Muscle of back (tissue), 11 donors: Measurements from ENCODE around the gene WDR88. TPM values are rescaled to one million over a fixed set of nuclear protein-coding genes. Genes with fewer than 3 reads are reported as not detected.
"Not testable (repeated sequence)": the region's sequence is repeated elsewhere in the genome, so short reads cannot be mapped to it uniquely, and the experiment has no call there.

ENCODE experiments used
- DNase-seq, 3 donors: peaks; one replicate each; pipeline versions ENCODE4 v3.0.0 to v3.0.0-alpha.2; 2013
- polyA plus RNA-seq, 10 donors: library from polyadenylated mRNA; unstranded; fragments of 120-200 nt; gene quantifications; one replicate each; pipeline ENCODE4 v1.2.1, GENCODE V29; 2013; ENCODE audit not compliant: insufficient read length in 10 of 10

Gene WDR88
- polyA plus RNA-seq, 10 donors = 0.29 to 0.71 (median 0.54) TPM

DNA sequence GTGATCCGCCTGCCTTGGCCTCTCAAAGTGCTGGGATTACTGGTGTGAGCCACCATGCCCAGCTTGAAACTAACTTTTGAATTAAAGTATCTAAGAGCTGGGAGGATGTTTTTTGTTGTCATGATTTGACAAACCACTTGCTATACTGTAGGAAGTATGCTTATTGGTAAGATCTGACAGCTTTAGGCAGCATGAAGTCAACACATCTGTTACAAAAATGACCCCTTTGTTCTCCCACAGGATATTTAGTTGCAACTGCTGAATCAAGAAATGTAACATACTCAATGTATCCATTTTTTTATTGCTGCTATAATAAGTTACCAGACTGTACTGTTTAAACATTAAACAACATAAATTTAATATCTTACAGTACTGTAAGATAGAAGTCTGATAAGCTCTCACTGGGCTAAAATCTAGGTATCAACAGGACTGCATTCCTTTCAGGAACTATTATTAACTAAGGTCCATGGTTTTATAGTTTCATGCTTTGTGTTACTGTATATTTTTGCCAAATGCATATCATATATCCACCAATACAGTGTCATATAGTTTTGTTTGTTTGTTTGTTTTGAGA is 39.4 kb downstream of the WDR88 start:
- DNase-seq = no peak

DNA sequence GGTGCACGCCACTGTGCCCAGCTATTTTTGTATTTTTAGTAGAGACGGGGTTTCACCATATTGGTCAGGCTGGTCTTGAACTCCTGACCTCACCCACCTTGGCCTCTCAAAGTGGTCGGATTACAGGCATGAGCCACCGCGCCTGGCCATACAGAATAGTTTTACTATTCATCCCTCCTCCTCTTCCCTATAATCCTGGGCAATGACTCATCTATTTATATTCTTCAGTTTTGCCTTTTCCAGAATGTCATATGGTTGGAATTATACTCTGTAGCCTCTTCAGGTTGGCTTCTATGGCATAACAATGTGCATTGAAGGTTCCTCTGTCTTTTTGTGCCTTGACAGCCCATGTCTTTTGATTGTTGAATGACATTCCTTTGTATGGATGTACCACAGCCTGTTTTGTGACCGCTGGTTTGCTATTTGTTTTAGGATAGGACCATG is 40.0 kb downstream of the WDR88 start:
- DNase-seq = no peak

DNA sequence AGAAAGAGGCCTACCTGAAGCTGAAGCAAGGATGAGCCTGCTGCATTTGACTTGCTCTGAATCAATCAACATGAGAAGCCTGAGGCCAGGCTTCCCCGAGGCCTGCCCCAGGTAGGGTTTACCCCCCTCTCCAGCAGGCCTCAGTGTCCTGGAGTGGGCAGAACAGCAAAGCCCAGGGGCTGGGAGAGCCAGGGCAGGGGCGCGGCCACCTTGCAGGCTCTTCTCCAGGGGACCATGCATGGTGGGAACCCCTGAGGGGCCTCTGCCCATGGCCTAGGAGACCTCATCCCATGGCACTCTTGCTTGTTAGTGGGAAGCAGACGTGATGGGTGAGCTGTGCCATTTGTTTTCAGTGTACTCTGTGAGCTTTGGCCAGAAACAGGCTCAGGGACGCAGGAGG is 42.3 kb downstream of the WDR88 start:
- DNase-seq = no peak

DNA sequence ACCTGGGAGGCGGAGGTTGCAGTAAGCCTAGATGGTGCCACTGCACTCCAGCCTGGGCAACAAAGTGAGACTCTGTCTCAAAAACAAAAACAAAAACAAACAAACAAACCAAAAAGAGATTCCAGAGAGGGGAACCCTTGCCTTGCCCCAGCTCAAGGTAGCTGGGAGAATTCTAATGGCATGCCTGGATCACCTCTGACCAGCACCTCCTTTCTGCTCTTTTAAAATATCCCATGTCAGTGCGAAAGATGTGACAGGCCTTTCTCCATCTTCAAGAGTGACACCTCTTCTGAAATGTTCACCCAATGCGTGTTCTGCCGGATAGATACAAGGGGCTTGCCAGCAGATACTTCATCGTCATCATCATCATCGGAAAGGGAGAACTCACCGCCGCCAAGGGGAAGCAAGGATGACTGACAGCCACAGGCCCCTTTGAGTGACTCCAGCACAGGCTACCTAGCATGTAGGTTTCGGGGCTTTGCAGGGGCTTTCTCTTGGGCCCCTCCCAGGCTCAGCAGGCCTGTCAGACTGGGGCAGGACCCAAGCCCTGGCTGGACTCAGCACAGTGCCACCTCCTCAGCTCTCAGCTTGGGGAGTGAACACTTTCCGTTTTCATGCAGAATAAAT is 43.4 kb downstream of the WDR88 start:
- no peak for DNase-seq

DNA sequence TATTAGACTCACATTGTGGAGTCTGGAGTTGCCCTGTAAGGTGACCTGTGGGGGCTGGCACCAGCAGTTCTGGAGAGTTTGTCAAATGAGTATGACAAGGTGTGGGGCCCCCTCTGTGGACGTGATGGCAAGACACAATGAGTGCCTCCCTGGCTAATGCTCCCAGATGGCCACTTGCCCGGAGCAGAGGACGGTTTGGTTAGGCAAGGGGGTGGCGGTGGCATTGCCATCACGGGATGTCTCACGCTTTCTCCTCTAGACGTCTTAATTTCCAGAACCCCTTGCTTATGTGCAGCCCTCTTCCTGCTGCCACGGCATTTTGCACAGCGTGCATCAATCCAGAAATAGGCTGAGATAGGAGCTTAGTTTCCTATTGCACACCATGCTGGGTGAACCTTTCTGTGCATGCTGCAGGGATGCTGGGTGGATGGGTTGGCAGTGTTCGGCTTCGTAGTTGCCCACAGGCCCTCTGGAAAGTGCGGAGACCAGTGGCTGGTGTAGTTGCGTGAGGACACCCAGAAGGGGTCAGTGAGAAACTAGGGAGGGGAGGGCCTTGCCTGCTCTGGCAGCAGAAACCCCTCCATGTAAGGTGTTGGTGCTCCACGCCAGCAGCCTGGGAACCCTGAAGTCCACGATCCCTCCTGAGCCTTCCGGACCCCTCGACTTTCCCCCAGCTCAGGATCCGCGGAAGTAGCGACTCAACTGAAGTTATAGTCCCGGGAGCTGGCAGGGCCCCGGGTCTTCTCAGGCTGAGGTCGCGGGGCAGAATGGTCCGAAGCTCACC is 44.2 kb downstream of the WDR88 start:
- DNase-seq = peak in 1 of 3 donors; percentile 16

DNA sequence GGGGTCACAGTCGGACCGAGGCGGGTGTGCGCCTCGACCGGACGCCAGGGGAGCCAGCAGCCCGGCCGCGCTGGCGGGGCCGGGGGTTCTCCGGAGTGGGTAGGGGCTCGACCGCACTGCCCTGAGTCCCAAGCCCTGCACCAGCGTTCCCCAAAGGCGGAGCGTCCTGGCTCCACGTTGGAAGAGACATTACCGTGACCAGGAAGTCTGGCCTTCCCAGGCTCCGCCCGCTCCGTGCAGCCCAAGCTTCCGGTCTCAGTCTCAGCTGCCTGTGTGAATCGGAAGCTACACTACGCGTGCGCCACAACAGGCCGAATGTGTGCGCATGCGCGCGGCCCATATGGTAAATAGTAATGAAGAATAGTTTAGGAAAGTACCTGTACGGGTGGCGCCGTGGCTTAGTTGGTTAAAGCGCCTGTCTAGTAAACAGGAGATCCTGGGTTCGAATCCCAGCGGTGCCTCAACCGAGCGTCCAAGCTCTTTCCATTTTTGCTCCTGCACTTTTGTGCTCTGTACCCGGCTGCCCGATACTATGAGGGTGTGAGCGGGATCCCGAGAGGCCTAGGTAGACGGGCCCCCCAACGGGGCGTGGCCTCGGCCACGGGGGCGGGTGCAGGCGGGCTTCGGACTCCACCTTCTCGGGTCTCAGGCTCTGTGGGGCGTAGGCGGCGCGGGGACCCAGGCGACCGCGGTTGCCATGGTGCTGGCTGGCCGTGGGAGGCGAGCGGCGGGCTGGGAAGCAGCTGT is 44.9 kb downstream of the WDR88 start:
- peak; percentile 98 to 99 (median 98) for DNase-seq

DNA sequence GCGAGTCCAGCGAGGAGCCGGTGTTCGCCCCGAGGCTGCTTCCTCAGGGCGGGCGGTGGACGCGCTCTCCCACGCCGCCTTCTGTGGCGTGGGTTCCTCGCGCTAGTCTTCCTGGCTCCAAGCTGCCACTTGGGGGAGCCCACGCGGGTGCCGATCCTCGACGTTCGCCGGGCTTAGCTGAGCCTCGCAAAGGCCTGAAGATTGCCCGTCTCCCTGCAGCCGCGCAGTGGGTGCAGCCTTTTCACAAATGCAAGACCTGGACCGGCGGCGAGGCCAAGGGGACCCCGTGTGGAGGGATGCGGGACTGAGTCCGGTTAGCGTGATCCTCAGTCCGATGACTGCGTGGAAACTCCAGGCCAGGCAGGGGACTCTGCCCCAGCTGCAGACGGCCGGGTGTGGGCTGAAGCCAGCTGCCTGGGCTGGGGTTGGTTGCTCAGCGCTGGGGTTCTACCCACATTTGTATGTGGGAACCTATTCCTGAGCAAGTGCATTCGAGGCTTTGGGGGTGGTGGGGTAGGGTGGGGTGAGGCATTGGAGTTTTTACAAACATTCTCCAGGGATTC is 45.6 kb downstream of the WDR88 start:
- DNase-seq = no peak

DNA sequence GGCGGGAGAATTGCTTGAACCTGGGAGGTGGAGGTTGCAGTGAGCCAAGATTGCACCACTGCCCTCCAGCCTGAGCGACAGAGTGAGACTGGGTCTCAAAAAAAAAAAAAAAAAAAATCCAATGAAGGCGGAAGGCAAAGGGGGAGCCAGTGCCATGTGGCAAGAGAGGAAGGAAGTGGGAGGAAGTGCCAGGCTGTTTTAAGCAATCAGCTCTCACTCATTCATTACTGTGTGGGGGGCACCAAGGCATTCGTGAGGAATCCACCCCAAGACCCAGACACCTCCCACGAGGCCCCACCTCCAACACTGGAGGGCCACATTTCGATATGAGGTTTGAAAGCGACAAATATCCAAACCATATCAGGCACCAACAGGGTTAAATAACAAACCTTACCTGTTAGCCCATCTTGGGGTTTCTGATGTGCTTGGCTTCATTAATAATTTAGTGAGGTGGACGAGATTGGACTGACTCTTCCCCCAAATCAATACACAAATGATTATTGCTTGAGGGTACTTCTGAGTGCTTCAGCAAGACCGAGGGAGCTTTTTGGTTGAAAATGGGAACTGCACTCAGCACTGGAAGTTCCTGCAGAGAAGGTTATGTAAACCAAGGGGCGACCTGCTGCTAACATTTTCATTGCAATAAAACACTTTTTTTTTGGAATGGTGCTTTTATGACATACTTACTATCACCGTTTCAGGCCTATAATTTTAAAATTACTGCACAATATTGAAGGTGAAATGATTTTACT is 54.7 kb downstream of the WDR88 start:
- no peak for DNase-seq

DNA sequence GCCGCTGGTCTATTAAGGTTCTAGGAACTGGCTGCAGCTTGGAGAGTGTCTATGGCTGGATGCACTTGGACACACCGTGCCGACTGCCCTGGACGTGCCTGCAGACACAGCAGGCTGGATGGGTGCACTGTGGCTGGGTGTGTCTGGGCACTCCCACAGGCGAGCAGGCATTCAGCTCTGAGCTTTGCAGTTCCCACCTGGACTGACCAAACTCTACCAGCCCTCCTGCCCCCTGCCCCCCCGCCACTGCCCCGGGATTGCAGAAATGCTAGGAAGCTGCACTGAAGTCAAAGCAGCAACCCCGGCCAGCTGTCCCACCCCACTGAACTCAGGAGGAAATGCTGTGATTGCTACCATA is 55.2 kb downstream of the WDR88 start:
- DNase-seq = no peak

DNA sequence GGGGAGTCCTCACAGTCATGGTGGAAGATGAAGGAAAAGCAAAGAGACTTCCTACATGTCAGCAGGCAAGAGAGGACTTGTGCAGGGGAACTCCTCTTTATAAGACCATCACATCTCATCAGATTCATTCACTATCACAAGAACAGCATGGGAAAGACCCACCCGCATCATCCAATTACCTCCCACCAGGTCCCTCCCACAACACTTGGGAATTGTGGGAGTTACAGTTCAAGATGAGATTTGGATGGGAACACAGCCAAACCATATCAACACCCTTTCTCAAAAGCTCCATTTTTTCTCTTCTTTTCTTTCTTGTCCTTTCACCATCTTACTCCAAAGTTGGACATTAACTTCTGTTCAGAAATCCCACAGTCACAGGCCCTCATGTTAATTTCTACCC is 57.5 kb downstream of the WDR88 start:
- no peak for DNase-seq

DNA sequence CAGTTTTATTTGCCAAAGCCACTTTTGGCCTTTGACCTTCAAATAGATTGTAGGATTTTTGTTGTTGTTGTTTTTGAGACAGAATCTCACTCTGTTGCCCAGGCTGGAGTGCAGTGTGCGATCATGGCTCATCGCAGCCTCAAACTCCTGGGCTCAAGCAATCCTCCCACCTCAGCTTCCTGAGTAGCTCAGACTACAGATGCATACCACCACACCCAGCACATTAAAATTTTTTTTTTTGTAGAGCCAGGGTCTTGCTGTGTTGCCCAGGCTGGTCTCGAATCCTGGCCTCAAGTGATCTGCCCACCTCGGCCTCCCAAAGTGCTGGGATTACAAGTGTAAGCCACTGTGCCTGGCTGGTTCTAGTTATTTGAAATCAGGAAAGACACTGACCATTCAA is 59.2 kb downstream of the WDR88 start:
- DNase-seq = not testable (repeated sequence)

DNA sequence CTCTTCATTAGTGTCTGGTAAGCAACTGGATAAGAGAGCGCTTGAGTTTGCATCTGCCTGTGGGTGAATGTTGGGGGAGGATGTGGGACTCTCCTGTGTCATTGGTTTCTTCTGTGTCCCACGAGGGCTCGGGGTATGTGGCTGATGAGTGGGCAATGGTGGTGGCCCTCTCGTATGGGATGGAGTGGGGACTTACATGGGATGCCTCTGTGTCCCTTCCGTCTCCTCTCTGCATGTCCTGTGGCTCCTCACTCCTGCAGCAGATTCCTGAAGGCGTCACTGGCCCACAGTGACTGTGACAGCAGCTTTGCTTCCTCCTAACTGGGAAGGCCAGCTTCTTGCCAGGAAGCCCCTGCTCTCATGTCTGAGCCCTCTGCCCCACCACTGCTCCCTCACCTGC is 59.6 kb downstream of the WDR88 start:
- DNase-seq = no peak

DNA sequence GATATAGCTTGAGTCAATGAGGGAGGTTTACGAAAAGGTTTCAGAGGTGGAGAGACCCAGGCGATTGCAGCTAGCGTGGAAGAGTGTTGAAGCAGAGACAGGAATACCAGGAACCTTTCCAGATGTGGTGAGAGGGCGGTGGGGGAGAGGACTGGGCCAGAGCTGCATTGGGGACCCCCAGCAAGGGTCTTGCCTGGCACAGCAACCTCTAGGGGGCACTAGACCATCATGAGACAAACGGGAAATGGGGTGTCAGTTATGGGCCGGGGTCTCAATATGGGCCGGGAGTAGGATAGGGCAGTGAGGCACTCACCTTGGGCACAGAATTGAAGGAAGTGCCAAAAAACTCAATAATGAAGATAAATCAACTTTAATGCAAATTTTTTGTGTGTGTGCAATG is 60.1 kb downstream of the WDR88 start:
- no peak for DNase-seq

DNA sequence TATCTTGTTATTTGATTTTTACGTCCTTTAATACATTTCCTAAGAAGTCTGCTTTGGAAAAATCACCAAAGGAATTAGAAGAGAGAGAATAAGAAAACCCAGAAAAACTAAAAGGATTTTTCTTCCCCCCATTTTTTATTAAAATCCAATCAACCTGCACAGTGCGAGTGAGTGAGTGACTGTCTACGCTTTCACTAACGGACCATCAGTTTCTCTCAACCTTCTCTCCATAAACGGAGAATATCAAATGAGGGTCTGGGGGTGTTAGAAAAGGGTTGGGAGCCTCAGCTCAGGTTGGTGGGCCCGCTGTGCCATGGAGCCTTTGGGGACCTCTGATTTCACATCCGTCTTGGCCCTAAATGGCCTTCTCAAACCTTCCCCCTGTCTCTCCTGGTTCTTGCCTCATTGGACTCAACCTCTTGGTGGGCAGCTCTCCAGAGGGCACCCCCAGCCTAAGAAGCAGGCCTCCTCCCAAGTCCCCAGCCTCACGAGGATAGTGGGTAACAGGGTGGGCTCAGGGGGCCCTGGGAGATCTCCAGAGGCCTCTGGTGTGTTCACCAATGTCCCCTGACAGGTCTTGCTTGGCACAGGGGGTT is 61.5 kb downstream of the WDR88 start:
- no peak for DNase-seq

DNA sequence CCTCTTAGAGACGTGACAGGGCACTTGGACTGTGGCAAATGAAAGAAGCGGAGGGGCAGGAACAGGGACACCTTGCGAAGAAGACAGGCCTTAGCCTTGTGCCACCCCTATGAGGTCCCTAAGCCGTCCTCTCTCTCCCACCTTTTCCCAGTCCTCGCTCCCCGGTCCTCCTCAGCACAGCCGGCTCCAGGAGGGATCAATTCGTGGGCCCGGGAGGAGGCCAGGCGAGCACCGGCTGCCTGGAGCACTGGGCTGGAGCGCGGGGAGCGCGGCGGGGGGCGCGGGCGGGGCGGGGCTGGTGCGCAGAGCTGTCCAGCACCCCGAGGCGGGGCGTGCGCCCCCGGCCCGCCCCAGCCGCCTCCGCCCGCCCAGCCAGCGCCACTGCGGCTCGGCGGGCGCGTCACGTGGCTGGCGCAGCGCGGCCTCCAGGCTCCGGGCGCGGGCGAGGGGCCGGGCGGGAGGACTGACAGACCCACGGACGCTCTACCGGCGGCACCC is 62.0 kb downstream of the WDR88 start, which contains the start of gene LRP3:
Gene LRP3 (plus strand): TSS at position 466 of the 498 bp plus-strand sequence. CDS start 456 bp downstream, outside the sequence.
- peak in 2 of 3 donors; percentile 55 to 71 for DNase-seq

DNA sequence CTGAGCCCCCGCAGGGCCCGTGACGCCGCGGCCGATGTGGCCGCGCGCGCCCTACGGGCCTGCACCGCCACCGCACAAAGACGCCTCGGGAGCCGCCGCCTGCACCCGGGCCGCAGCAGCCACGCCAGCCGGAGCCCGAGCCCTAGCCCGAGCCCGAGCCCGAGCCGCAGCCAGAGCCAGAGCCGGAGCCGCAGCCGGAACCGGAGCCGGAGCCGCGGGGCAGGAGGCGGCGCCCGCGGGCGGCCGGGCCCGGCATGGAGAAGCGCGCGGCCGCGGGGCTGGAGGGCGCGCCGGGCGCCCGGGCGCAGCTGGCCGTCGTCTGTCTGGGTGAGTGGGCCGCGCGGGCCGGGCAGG is 62.6 kb downstream of the WDR88 start:
- DNase-seq = no peak

DNA sequence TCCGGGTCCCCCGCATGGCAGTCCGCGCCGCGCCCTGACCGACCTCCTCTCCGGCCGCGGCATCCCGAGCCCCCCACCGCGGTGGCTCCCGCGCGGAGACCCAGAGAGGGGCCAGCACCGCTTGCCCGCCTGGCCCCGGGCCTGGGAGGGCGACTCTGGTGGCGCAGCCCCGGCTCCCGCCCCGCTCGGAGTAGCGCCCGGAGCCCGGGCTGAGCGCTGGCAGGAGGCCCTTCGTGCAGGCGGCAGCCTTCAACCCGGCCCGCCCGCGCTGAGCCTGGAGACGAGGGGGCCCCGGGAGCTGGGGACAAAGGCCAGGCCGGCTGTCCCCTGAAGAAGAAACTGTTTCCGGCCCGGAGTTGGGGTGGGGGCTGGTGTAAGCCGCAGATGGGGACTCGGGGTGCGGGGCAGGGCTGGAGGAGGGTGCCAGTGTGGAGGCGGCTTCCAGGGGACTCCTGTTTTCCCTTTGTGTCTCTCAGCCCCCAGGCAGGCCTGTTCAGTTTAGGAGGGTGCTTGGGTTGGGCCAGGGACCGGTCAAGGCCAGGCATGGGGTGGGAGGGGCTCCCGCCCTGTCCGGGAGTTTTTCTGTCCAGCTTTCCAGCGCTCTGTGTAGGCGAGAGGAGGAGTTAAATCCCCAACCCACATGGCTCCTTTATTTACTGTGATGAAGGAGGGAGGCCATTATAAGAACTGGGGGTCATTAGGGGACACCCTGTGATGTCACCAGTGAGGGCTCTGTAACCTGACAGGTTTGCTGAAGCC is 63.2 kb downstream of the WDR88 start:
- peak in 2 of 3 donors; percentile 51 to 75 for DNase-seq

DNA sequence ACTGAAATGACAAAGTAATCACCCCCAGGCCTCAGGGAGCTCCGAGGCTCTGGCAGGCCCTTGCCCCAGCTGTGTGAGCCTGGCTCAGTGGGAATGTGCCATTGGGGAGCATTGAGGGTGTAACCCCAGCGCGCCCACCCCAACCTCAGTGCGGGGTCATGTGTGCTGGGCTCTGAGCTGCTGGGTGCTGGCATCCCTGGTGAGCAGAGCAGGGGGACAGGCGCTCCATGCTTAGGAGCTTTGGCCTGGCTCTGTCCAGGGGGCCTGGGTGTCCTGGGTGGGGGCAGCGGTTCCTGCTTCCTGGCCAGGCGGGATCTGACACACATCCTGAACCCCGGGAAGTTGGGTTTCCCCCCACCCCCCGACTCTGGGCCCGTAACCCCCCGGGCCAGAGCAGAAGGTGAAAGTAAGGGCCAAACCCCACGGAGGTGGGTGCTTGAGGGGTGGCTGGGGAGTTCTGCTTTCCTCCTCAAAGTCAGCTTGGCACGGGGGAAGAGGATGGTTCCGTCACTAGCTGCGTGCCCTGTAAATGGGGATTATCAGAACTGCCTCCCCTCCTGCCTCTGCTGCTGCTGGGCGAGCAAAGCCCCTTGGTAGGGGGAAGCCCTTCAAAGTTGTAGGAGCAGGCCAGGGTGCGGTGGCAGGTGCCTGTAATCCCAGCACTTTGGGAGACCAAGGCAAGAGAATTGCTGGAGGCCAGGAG is 63.9 kb downstream of the WDR88 start:
- DNase-seq = no peak
